Measurements from ENCODE around the gene SCN1B.
"Not testable (repeated sequence)": the region's sequence is repeated elsewhere in the genome, so short reads cannot be mapped to it uniquely, and the experiment has no call there.

The SCN1B gene

GRCh38 chr19:35030257-35031071, at the start of gene SCN1B:
Gene SCN1B, plus strand, starts transcription at chr19:35030470. Its CDS starts 351 bp downstream, at chr19:35030821.
- no peak for FAIRE-seq

- FAIRE-seq = no peak
Observed at GRCh38 chr19:34982275-34982674, 48.0 kb upstream of the SCN1B start.

DNA sequence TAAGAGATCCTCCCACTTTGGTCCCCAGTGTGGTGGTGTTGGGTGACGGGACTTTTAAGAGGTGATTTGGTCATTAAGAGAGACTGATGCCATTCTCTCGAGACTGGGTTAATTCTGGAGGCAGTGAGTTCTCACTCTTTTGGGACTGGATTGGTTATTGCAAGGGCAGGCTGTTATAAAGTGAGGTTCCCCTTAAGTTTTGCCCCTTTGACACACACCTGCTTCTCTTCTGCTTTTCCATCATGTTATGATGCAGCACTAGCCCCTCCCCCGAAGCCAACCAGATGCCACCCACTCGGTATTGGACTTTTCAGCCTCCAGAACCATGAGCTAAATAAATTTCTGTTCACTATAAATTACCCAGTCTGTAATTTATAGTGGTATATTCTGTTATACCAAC, 46.5 kb upstream of the SCN1B start:
- FAIRE-seq = no peak

DNA sequence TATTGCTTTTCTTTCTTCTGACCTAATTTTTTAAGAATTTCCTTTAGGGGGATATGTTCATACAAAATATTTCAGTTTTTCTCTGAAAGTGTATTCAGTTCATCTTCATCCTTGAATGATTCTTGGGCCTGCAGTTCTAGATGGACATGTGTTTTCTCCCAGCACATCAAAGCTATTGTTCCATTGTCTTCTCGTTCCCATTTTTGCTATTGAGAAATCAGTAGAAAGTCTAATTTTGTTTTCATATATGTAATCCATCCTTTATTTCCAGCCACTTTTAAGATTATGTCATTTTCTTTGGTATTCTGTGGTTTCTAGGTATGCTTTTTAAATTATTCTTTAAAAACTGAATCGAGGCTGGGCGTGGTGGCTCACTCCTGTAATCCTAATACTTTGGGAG, 46.0 kb upstream of the SCN1B start:
- no peak for FAIRE-seq

DNA sequence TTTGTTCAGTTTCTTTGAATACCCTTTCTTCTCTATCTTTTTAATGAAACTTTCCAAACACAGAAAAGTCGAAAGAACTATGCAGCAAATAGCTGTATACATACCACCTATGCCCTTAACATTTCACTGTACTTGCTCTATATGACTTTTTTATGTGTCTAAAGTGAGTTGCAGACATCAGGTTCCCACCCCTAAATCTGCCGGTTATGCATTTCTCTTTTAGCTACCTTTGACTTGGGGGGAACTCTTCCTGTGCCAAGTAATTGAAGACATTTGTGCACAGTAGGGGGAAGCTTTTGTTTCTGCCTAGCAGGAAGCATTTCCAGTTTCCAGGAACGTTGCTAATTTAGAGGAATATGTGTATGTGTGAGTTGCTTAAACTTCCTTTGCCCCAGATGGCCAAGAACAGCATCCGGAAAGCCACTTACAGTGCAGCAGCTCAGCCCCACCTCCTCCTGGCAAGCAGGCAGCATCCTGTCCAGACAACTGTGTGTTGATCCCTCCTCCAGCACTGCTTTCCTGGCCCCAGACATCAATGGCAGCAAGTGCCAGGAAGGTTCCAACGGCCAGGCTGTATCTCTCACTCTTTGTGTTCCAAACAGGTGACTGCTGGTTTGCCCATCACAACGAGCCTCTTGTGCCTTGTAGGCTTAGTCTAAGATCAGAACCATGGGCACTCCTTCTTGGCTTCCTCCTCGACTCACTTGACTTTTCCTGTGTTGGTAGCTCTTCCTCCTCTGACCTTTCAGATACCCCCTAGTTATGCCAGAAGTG, 44.8 kb upstream of the SCN1B start:
- FAIRE-seq = no peak

DNA sequence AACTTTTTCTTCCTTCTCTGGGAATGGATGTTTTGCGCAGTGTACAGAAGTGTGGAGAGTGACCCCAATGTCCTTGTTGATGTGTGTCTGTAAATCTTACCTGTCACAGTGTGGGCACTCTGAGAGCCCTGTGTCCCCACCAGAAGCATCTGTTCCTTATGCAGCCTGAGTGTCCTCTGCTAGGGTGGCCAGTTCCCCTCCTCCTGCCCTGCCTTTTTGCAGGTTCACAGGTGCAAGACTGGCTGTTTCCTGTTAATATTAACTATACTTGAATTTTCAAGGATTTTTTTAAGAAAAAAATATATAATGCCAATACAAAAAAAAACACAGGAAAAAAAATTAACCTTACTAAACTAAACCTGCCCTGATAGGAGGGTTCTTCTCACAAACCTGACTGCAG, 42.2 kb upstream of the SCN1B start:
- FAIRE-seq = no peak

DNA sequence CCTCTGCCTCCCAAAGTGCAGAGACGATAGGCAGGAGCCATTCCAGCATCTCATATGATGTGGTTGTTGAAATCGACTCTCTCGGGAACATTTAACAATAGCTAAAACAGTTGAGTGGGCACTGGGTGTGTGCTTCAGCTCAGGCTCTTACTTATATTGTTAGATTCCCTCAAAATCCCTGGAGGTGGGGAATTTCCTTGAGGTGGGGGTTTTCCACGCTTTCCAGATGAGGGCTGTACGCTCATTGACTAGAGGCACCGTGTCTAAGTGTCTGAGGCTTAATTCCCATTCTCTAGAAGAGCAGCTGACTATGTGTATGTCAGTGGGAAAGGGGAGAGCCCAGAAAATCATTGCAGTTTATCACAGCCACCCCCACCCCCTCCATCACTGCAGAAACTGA, 41.0 kb upstream of the SCN1B start:
- no peak for FAIRE-seq

DNA sequence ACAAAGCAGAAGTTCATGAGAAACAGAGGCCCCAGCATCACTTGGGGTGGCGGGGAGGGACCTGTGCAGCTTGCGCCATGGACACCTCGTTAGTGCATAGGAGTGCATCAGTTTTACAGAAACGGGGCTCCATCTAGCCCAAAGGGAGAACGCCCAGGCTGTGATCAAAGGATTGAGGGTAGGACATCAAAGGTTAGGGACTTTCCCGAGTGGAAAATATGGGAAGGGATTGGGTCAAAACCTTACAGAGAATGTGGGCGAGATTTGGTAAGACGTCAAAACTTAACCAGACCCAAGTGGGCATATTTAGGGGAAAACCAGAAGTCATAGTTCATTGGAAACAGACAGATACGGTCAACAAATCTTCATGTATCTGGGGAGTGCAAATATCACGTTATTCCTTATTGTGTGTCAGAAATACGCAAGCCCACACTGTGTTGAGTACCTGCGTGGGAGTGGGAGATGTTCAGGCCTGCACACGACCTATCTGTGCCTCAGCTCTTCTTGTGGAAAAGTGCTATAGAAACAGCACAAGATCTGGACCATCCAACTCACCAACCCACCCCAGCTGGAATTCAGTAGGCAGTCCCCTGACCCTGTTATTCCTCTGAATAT, 39.6 kb upstream of the SCN1B start:
- no peak for FAIRE-seq

DNA sequence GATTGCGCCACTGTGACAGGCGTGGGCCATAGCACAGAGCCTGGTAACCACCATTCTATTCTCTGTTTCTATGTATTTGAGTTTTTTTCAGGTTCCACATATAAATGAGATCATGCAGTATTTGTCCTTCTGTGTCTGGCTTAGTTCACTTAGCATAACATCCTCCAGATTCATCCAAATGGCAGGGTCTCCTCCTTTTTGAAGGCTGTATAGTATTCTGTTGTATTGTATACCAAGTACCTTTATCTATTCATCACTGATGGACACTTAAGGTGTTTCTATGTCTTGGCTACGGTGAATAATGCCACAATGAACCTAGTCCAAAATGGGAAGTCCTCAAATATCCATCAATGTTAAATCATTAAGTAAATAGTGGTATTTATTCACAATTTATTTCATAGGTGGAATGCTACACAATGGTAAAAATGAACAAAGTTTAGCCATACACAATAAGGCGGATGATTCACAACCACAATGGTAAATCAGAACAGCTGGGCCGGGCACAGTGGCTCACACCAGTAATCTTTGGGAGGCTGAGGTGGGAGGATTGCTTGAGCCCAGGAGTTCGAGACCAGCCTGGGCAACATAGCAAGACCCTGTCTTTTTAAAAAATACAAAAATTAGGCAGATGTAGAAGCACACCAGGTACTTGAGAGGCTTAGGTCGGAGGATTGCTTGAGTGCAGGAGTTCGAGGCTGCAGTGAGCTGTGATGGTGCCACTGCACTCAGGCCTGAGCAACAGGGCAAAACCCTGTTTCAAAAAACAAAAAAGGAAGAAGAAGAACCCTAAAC, 38.5 kb upstream of the SCN1B start:
- FAIRE-seq = no peak

DNA sequence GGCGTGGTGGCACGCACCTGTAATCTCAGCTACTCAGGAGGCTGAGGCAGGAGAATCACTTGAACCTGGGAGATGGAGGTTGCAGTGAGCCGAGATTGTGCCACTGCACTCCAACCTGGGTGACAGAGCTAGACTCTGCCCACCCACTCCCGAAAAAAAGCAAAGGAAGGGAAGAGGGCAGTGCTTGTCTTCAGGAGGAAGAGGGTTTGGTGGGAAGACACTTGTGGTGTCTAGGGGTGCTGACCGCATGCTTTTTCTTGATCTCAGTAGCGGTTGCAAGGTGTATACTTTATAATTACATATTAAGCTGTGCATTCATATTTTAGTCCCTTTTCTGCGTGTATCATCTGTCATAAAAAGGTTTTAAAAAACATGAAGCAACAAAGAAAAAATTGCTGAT, 37.7 kb upstream of the SCN1B start:
- FAIRE-seq = not testable (repeated sequence)

DNA sequence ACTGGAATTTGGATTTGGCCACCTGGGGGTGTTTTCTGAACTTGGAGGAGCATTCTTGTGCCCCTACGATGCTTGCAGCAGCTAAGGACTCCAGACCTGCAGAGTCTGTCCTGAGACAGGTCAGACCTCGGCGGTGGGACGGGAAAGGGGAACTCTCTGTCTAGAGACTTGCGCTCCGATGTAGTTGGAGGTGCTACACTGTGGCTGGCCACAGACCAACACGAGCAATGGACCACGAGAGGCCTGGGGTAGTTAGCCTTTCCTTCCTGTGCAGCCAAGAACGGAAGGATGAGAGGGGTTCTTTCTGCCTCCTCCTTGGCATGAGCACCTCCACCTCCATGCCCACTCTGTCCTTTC, 36.0 kb upstream of the SCN1B start:
- FAIRE-seq = no peak

DNA sequence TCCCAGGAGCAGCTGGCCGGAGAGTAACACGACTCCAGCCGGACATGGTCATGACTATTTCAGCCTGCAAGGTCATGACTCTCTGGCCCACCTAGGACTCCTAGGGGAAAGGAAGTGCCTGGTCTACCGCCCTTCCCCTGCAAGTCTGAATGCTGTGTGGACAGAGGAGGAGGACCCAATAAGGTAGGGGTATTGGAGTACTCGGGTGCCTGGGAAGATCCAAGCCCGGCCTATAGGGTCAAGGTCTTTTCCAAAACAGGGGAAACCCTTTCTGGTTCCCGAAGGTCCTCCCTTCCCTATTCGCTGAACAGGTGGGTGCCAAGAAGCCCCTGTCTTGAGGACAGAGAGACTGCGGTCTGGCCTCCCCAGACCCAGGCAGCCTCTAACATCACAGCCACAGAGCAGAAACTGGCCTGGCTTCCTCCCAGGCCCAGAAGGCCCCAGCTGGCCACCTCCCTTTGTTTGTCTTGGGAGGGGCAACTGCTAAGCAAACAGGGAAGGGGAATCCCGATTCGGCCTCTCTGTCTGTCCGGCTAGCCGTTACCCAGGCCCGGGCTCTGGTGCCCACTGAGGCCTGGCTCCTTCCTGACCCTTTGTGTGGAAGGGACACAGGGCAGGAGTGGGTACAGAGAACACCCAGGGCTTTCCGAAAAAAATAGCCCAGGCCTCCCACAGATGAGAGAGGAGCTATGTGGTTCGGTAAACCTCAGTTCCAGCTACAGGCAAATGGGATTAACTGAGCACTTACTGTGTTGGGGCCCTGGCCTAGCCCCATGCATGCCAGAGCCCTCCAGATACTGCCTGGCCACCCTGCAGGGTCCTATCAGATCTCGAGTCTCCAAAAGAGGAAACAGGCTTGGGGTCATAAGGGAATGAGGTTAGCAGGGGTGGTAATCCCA, 35.4 kb upstream of the SCN1B start:
- FAIRE-seq = no peak

DNA sequence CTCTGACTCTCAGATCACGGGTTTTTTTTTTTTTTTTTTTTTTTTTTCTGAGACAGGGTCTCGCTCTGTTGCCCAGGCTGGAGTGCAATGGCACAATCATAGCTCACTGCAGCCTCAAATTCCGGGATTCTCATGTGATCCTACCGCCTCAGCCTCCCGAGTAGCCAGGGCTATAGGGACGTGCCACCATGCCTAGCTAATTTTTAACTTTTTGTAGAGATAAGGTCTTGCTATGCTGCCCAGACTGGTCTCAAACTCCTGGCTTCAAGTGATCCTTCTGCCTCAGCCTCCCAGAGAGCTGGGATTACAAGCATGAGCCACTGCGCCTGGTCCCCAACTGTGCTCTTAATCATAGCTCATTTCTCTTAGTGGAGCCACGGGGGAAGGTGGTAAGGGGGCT, 34.7 kb upstream of the SCN1B start:
- FAIRE-seq = no peak

GRCh38 chr19:34997071-34997617, 33.1 kb upstream of the SCN1B start:
- FAIRE-seq = no peak

DNA sequence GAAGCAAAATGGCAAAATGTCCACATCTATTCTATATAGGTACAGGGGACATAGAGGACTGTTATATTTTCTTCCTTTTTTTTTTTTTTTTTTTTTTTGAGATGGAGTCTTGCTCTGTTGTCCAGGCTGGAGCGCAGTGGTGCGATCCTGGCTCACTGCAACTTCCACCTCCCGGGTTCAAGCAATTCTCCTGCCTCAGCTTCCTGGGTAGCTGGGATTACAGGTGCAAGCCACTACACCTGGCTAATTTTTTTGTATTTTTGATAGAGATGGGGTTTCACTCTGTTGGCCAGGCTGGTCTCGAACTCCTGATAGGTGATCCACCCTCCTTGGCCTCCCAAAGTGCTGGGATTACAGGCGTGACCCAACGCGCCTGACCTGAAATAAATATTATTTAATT, 32.0 kb upstream of the SCN1B start:
- not testable (repeated sequence) for FAIRE-seq

- FAIRE-seq = no peak
Observed at GRCh38 chr19:34998777-34999497, 31.3 kb upstream of the SCN1B start.

GRCh38 chr19:34999498-35000337, 30.6 kb upstream of the SCN1B start, which contains the start of gene GRAMD1A:
Gene GRAMD1A, plus strand, starts transcription at chr19:35000323. Its CDS starts 156 bp downstream, at chr19:35000479.
- no peak for FAIRE-seq

DNA sequence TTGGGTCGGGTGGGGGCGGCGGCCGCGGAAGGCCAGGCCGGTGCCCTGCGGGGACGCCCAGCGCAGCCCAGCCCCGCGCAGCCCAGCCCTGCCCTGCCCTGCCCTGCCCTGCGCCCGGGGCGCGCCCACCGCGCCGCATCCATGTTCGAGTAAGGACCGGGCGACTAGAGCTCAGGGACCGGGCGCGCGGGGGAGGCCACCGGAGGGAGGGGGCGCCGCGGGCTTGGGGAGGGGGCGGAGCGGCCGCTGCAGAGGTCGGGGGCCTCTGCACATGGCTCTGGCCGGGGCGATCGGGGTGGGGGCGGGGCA, 30.0 kb upstream of the SCN1B start:
- no peak for FAIRE-seq

DNA sequence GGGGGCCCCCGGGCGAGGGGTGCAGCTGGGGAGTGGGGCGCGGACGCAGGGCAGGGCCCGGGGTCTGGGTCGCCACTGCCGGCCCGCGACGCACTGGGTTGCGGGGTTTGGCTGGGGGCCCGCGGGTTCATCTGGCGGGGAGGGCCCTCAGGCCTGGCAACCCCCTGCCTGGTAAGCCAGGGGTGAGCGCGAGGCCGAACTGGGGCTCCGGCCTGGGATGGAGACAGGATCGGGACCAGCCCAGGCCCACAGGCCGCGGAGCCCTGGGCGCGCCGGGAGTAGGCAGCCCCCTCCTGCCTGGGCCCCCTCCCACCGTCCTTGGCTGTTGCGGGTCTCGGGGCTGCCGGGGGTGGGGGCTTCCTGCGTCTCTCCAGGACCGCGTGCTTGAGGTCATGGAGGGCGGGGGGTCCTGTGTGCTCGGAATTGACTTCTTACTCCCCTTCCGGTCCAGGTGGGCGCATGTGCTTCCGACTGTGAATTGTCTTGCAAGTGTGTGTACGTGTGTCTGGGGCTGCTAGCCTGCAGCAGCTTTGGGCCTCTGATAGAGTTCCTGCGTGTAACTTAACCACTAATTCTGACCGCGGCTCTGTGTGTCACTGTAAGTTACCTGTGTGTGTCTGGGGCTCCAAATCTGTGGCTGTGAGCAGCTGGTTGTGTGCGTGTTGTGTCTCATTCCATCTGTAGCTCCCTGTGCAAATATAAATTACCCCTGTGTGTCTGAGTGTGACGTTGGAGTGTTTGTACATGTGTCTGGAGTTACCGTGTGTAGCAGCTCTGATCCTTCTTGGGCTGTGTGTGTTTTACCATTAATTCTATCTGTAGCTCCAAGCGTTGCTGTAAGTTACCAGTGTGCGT, 29.4 kb upstream of the SCN1B start:
- FAIRE-seq = no peak

Measured in TTC549 (cell line).